IMR-90 (cell line): ENCODE data around the gene ABTB2. TPM values are rescaled to one million over a fixed set of nuclear protein-coding genes. Genes with fewer than 3 reads are reported as not detected.

Experiments
- ATAC-seq: fragments of 200-7000 bp; cut with Tn5 transposase; 2 replicates; pipeline ENCODE4 v1.9.1; 2020; ENCODE audit warnings: low read depth, mild to moderate bottlenecking, moderate library complexity
- BruUV-seq: library from RNA; stranded (reverse); fragments of 400-500 nt; replicated peaks from 2 replicates; lab custom pipeline; 2021; lab: Mats Ljungman, UMichigan
- CTCF ChIA-PET: fragments of 300-600 bp; formaldehyde crosslinking; extraction: SDS; loops from one replicate; lab custom pipeline; 2021; ENCODE audit warnings: antibody characterized with exemption; lab: Yijun Ruan, JAX
- POLR2A ChIA-PET: fragments of 300-600 bp; sonication (Branson Sonifier 250); formaldehyde crosslinking; loops from one replicate; lab custom pipeline; 2022; ENCODE audit warnings: antibody characterized with exemption; ENCODE audit not compliant: unreplicated experiment; lab: Charles Lee
- DNase-seq: peaks from one replicate; pipeline ENCODE4 v3.0.0; 2013
- H2AFZ ChIP-seq: replicated peaks from 2 replicates; pipeline ENCODE3; 2013; ENCODE audit warnings: low read length, mild to moderate bottlenecking; ENCODE audit not compliant: poor library complexity
- H2AK5ac ChIP-seq: 2 replicates; pipeline ENCODE4 v1.6.1; 2013; ENCODE audit warnings: low read depth, low read length, inconsistent platforms
- H2AK9ac ChIP-seq: replicated peaks from 2 replicates; pipeline ENCODE3; 2013; ENCODE audit warnings: mild to moderate bottlenecking, low read depth, low read length, moderate library complexity; ENCODE audit not compliant: poor library complexity
- H2BK120ac ChIP-seq: 2 replicates; pipeline ENCODE4 v1.6.1; 2013; ENCODE audit warnings: low read depth, low read length, inconsistent platforms
- H2BK15ac ChIP-seq: 3 replicates; pipeline ENCODE4 v1.6.1; 2013; ENCODE audit warnings: low read depth, low read length, inconsistent platforms
- H2BK20ac ChIP-seq: 2 replicates; pipeline ENCODE4 v1.6.1; 2013; ENCODE audit warnings: low read depth, mild to moderate bottlenecking, inconsistent platforms, low read length, moderate library complexity
- H2BK5ac ChIP-seq: 2 replicates; pipeline ENCODE4 v1.6.1; 2013; ENCODE audit warnings: mild to moderate bottlenecking, low read depth, low read length, inconsistent platforms; ENCODE audit not compliant: poor library complexity, severe bottlenecking
- H3K14ac ChIP-seq: replicated peaks from 2 replicates; pipeline ENCODE4 v1.6.1; 2013; ENCODE audit warnings: low read depth, low read length, inconsistent platforms
- H3K18ac ChIP-seq: 2 replicates; pipeline ENCODE4 v1.6.1; 2013; ENCODE audit warnings: low read depth, low read length, control low read depth
- H3K23ac ChIP-seq: 2 replicates; pipeline ENCODE4 v1.6.1; 2013; ENCODE audit warnings: low read depth, low read length, inconsistent platforms
- H3K27ac ChIP-seq: 2 replicates; pipeline ENCODE4 v1.5.1; 2013; ENCODE audit warnings: mild to moderate bottlenecking, control low read depth, low read length; ENCODE audit not compliant: insufficient read depth
- H3K27me3 ChIP-seq: 2 replicates; pipeline ENCODE4 v1.6.1; 2013; ENCODE audit warnings: low read length; ENCODE audit not compliant: control insufficient read depth, insufficient read depth
- H3K36me3 ChIP-seq: 2 replicates; pipeline ENCODE4 v1.6.1; 2013; ENCODE audit warnings: low read length, mixed read lengths; ENCODE audit not compliant: control insufficient read depth, insufficient read depth
- H3K4ac ChIP-seq: 2 replicates; pipeline ENCODE4 v1.6.1; 2013; ENCODE audit warnings: low read depth, low read length, inconsistent platforms
- H3K4me1 ChIP-seq: 2 replicates; pipeline ENCODE4 v1.6.1; 2013; ENCODE audit warnings: low read length, mixed read lengths; ENCODE audit not compliant: control insufficient read depth, insufficient read depth
- H3K4me2 ChIP-seq: 2 replicates; pipeline ENCODE4 v1.6.1; 2013; ENCODE audit warnings: low read depth, mild to moderate bottlenecking, control low read depth, low read length, moderate library complexity
- H3K4me3 ChIP-seq: 2 replicates; pipeline ENCODE4 v1.5.1; 2013; ENCODE audit warnings: low read depth, mild to moderate bottlenecking, control low read depth, low read length, moderate library complexity; ENCODE audit not compliant: insufficient read depth
- H3K56ac ChIP-seq: 2 replicates; pipeline ENCODE4 v1.6.1; 2013; ENCODE audit warnings: low read length, inconsistent platforms; ENCODE audit not compliant: insufficient read depth; ENCODE audit errors: extremely low read depth
- H3K79me1 ChIP-seq, 2 experiments: 2 replicates each; pipeline ENCODE4 v1.6.1; 2013; ENCODE audit warnings: low read length in 2 of 2, inconsistent platforms in 1 of 2, low read depth in 1 of 2
- H3K9ac ChIP-seq: 2 replicates; pipeline ENCODE4 v1.6.1; 2013; ENCODE audit warnings: low read depth, low read length, control low read depth
- H3K9me1 ChIP-seq: 2 replicates; pipeline ENCODE4 v1.6.1; 2013; ENCODE audit warnings: low read length, inconsistent platforms; ENCODE audit not compliant: insufficient read depth
- H3K9me3 ChIP-seq: 2 replicates; pipeline ENCODE4 v1.6.1; 2013; ENCODE audit warnings: low read length; ENCODE audit not compliant: control insufficient read depth, insufficient read depth
- H4K20me1 ChIP-seq: 2 replicates; pipeline ENCODE4 v1.6.1; 2013; ENCODE audit warnings: low read length, inconsistent platforms; ENCODE audit not compliant: insufficient read depth
- H4K5ac ChIP-seq: 2 replicates; pipeline ENCODE4 v1.6.1; 2013; ENCODE audit warnings: mild to moderate bottlenecking, low read depth, low read length, control low read depth
- H4K8ac ChIP-seq, 2 experiments: 2 replicates each; pipeline ENCODE4 v1.6.1; 2013; ENCODE audit warnings: low read depth in 2 of 2, low read length in 2 of 2, control low read depth in 1 of 2, inconsistent platforms in 1 of 2
- H4K91ac ChIP-seq: 2 replicates; pipeline ENCODE4 v1.6.1; 2013; ENCODE audit warnings: low read depth, low read length, inconsistent platforms; ENCODE audit not compliant: insufficient read depth
- CTCF ChIP-seq: conservative IDR thresholded peaks from 2 replicates; pipeline ENCODE4 v1.5.1; 2012; ENCODE audit warnings: mild to moderate bottlenecking, low read depth, low read length, improper control_type of control experiment
- FOS ChIP-seq: fragments of 150-350 bp; IDR thresholded peaks from 2 replicates; pipeline ENCODE4 v1.6.1; 2016; ENCODE audit warnings: low read depth, low read length
- MAZ ChIP-seq: IDR thresholded peaks from 2 replicates; pipeline ENCODE4 v1.6.1; 2012; ENCODE audit warnings: low read depth, mild to moderate bottlenecking, low read length, improper control_type of control experiment, moderate library complexity, borderline replicate concordance
- MXI1 ChIP-seq: IDR thresholded peaks from 2 replicates; pipeline ENCODE4 v1.6.1; 2012; ENCODE audit warnings: low read depth, mild to moderate bottlenecking, low read length, moderate library complexity, borderline replicate concordance
- NFE2L2 ChIP-seq: fragments of 150-350 bp; IDR thresholded peaks from 2 replicates; pipeline ENCODE4 v1.6.1; 2016; ENCODE audit warnings: low read depth, mild to moderate bottlenecking, low read length
- RCOR1 ChIP-seq: IDR thresholded peaks from 2 replicates; pipeline ENCODE4 v1.6.1; 2012; ENCODE audit warnings: mild to moderate bottlenecking, low read length, improper control_type of control experiment; ENCODE audit not compliant: insufficient replicate concordance
- WGBS, 2 experiments: methylation state at CpG; one replicate each; pipeline versions ENCODE4 v1.1.5 to v1.1.7; 2013; ENCODE audit warnings: missing lambda C conversion rate in 2 of 2; ENCODE audit not compliant: insufficient read length in 1 of 2; ENCODE audit errors: extremely low coverage in 2 of 2; 5-methylcytosine and 5-hydroxymethylcytosine counted together
- dilution Hi-C: fragments of 300-500 bp; cut with HindIII; formaldehyde crosslinking; loops from one replicate; pipeline ENCODE4 v1.14.3; 2018; ENCODE audit warnings: low sequenced_read_pairs; ENCODE audit not compliant: unreplicated experiment
- in situ Hi-C: fragments of 300-500 bp; cut with MboI; formaldehyde crosslinking; loops from 3 replicates; pipeline ENCODE4 v1.14.3; 2019; ENCODE audit warnings: low sequenced_read_pairs, inconsistent platforms, mixed read lengths
- intact Hi-C: fragments of 100-400 bp; cut with micrococcal nuclease; formaldehyde crosslinking; loops from 2 replicates; pipeline ENCODE4 v1.10.0; 2022
- polyA plus RNA-seq, 3 experiments: library from polyadenylated mRNA; depleted of rRNA; stranded (reverse); fragments of >200 nt; gene quantifications; 2 replicates each; pipeline ENCODE4 v1.2.3, GENCODE V29; 2012; ENCODE audit warnings: low replicate concordance in 1 of 3
- total RNA-seq: library from RNA; depleted of rRNA; stranded (reverse); fragments of >200 nt; gene quantifications from 2 replicates; pipeline ENCODE4 v1.2.3, GENCODE V29; 2012

ABTB2 gene
- total and polyA plus RNA-seq, 2 of the 4 experiments (the other 2 are of a cell fraction) = 0.18 to 2.0 TPM

- H3K18ac ChIP-seq = no peak overlapping the region
- in situ Hi-C loops = no loop called here
- 47% methylated on average over 2 of the region's 19 CpGs; no CpG with 5 or more reads in 1 of the 2 experiments for WGBS, 2 experiments
- no peaks in the 10 kb centered on the region for H3K9me3 ChIP-seq
- H4K8ac ChIP-seq = no peak overlapping the region
- ChIA-PET POLR2A (no interaction called here), CTCF (no interaction called here)
- TF ChIP-seq MAZ = no peak
- TF ChIP-seq NFE2L2 = no peak
- no peak for TF ChIP-seq CTCF
- TF ChIP-seq MXI1 = no peak
- peak; percentile 49; the same call in 1 of the 2 replicates for TF ChIP-seq FOS
- no peak for TF ChIP-seq RCOR1
- ATAC-seq = peak; percentile 60
- no peaks in the 10 kb centered on the region for H3K27me3 ChIP-seq
- no peak overlapping the region for H3K9ac ChIP-seq
- H2AK5ac ChIP-seq = peak overlapping the region; percentile 12; the same call in 1 of the 2 replicates
- H2BK5ac ChIP-seq = no peak overlapping the region
- peak overlapping the region; percentile 14 for H2AFZ ChIP-seq
- H3K9me1 ChIP-seq = peaks cover 11% of the 10 kb centered on the region
- H3K4me2 ChIP-seq = no peak overlapping the region
- H2AK9ac ChIP-seq = peak overlapping the region; percentile 11
- no peak overlapping the region for H3K4ac ChIP-seq
- H3K14ac ChIP-seq = no peak overlapping the region
- H3K4me1 ChIP-seq = peaks cover 13% of the 10 kb centered on the region
- no TSS peak for BruUV-seq
- no peak overlapping the region for H3K23ac ChIP-seq
- no peak overlapping the region for H2BK15ac ChIP-seq
- no peaks in the 10 kb centered on the region for H4K20me1 ChIP-seq
- H3K36me3 ChIP-seq = no peaks in the 10 kb centered on the region
- H2BK120ac ChIP-seq = no peak overlapping the region
- dilution Hi-C loops = no loop called here
- intact Hi-C loops = no loop called here
- no peak overlapping the region for H3K4me3 ChIP-seq
- H3K27ac ChIP-seq = no peak overlapping the region
- DNase-seq = peak; percentile 63
- no peak overlapping the region for H3K56ac ChIP-seq
- no peak overlapping the region for H4K91ac ChIP-seq
- no peak overlapping the region for H2BK20ac ChIP-seq
- H3K79me1 ChIP-seq = no peaks in the 10 kb centered on the region
- no peak overlapping the region for H4K5ac ChIP-seq
These were observed 153.2 kb downstream of the ABTB2 start for GRCh38 chr11:34204396-34205279.
